Fibroblast of skin of right biceps (primary cell): Measurements from ENCODE around the gene NFE2L3.
"Not testable (repeated sequence)": the region's sequence is repeated elsewhere in the genome, so short reads cannot be mapped to it uniquely, and the experiment has no call there.

Source experiments
- DNase-seq: peaks from one replicate; pipeline ENCODE4 v3.0.0-alpha.2; 2013

The NFE2L3 gene

DNA sequence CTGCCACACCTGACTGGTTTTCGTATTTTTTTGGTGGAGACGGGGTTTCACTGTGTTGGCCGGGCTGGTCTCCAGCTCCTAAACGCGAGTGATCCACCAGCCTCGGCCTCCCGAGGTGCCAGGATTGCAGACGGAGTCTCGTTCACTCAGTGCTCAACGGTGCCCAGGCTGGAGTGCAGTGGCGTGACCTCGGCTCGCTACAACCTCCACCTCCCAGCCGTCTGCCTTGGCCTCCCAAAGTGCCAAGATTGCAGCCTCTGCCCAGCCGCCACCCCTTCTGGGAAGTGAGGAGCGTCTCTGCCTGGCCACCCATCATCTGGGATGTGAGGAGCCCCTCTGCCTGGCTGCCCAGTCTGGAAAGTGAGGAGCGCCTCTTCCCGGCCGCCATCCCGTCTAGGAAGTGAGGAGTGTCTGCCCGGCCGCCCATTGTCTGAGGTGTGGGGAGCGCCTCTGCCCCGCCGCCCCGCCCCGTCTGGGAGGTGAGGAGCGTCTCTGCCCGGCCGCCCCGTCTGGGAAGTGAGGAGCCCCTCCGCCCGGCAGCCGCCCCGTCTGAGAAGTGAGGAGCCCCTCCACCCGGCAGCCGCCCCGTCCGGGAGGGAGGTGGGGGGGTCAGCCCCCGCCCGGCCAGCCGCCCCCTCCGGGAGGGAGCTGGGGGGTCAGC is 4.2 kb upstream of the NFE2L3 start:
- DNase-seq: not testable (repeated sequence)

DNA sequence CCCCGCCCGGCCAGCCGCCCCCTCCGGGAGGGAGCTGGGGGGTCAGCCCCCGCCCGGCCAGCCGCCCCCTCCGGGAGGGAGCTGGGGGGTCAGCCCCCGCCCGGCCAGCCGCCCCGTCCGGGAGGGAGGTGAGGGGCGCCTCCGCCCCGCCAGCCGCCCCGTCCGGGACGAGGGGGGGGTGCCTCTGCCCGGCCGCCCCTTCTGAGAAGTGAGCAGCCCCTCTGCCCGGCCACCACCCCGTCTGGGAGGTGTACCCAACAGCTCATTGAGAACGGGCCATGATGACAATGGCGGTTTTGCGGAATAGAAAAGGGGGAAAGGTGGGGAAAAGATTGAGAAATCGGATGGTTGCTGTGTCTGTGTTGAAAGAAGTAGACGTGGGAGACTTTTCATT is 3.7 kb upstream of the NFE2L3 start:
- not testable (repeated sequence) for DNase-seq

DNA sequence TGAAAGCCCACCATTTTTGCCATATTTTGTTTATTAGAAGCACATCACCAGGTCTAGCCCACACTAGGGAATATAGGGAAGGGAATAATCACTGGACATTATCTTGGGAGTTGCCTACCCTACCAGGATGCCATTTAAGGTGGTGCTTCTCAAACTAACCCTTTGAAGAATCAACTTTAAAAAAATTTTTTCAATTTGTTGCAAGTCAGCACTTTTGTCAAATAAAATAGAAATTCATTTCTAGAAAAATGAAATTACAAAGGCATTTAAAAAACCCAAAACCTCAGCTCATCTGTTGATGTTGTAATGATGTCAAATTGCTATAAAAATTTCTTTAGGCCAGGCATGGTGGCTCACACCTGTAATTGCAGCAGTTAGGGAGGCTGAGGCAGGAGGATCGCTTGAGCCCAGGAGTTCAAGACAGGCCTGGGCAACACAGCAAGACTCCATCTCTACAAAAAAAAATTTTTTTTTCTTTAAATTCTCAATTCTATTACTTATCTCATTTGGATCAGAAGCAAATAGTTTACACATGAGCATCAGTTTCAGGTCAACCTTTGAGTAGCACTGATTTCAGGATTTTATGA is 2.5 kb upstream of the NFE2L3 start:
- no peak for DNase-seq

DNA sequence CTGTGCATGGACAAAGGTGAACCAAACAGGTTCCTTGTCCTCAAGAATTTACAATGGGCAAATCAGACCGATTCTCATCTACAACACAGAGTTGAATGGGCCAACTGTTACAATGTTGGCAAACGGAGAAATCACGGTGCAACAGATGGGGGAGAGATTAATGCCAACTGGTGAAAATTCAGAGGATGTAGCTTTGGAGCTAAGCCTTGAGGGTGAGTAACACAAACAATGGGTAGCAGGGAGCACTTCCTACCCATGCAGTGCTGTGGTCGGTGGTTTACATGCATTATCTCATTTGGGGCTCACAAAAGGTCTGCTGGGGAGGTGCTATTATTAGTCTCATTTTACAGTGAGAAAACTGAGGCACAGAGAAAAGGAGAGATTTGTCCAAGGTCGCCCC is 902 bp upstream of the NFE2L3 start:
- no peak for DNase-seq

DNA sequence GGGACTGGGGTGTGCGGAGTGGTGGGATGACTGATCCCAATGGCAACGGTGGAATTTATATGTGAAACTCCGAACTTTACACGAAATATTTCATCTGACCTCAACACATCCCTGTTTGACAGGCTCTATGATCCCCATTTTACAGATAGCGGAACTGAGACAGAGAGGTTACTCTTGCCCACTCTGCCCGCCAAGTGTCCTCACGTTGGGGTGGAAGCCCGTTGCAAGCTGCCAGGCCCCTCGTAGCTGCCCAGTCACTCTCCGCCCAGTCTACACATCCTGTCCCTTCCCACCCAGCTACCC is 397 bp upstream of the NFE2L3 start:
- DNase-seq: no peak

GRCh38 chr7:26152782-26153240 is 813 bp downstream of the NFE2L3 start:
- not testable (repeated sequence) for DNase-seq

DNA sequence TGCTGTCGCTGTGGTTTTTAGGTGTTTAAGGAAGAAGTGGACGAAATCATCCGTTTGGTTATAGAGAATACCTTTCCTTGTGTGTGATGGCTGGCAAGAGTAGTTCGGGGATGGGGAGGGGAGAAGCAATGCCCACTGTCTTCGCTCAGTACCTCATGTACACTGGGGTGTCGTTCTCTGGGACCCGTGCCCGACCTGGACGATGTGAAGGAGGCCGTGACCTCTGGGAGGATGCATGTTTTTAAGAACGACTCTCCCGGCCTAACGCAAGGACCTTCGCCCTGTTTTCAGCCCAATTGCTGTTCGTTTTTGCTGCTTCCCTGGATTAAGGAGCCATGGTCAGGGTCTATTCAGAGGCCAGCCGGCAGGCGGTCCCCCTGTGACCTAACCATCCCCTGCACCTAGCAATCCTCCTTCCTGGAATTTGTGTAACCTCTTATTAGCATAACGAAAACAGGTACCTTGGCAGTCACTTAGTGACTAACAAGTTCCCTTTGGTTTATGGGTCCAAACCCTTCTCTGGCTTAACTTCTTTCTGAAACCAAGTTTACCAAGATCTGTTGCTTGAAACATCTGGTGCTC is 1.3 kb downstream of the NFE2L3 start:
- no peak for DNase-seq

DNA sequence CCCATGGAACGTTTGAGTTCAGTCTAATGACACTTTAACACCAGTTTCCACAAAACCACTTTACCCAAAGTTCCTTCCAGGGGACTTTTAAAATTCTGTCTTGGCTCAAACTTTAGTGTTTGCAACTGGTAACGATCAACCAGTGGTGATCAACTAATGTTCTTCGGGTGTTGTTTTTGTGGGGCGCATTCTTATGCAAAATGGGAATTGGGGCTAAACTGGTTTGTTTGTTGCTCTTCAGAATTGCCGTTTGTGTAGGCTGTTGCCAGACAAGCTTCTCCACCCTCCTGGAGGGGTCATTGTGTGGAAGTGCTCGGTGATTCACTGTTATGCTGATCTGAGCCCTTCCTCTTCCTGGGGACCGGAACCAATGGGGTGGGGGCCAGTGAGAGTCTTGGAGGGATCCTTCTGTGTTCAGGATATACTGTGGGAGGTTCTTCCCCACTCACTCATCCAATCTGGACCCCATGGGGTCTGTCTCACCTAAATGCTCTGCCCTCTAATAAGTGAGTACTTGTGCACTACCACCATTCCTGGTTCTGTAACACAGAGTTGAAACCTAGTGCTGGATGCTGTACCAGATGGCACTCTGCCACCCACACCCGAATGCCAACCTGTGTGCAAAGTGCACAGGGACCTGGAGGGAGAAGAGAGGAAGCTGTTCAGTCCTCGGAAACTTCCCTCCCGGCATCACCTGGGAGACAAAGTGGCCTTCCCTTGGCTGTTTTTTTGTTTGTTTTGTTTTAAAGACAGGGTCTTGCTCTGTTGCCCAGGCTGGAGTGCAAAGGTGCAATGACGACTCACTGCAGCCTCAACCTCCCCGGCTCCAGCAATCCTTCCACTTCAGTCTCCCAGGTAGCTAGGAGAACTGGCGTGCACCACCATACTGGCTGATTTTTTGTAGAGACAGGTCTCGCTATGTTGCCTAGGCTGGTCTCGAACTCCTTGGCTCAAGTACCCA is 2.1 kb downstream of the NFE2L3 start:
- peak; percentile 29 for DNase-seq

DNA sequence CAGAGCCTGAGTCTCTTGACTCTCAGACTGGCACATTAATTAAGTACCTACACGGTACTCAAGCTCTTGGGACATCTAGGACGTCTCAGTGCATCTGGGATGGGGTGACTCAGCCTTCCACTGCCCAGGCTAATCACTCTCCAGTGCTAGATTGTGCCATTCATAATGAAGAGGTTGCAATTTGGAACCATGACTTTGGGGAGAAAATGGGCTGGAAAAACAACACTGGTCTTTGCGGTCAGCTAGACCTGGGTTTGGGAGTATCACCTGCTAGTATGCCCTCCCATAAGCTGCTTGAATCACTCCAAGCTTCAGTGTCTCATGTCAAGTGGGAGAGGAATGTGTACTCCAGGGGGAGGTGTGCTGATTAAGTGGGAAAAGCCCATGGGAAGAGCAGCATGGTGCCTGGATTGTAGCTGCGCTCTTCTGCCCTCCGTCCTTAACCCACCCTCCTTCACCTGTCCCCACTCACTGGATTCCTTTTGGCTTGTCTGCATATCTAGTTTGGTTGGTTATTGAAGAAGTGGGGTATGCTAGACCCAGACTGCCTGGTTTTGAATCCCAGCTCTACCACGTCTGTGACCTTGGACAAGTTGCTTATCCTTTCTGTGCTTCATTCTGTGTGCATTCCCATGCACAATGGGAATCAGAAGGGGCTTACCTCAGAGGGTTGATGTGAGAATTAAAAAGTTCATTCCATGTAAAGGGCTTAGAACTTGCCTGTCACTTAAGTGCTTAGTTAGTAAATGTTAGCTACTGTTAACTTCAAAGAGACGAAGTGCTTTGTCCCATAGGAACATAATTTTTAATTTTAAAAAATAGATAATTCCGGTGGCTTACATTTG is 3.8 kb downstream of the NFE2L3 start:
- DNase-seq: peak; percentile 41

- peak; percentile 92 for DNase-seq
These were observed 4.7 kb downstream of the NFE2L3 start for GRCh38 chr7:26156451-26157420.

DNA sequence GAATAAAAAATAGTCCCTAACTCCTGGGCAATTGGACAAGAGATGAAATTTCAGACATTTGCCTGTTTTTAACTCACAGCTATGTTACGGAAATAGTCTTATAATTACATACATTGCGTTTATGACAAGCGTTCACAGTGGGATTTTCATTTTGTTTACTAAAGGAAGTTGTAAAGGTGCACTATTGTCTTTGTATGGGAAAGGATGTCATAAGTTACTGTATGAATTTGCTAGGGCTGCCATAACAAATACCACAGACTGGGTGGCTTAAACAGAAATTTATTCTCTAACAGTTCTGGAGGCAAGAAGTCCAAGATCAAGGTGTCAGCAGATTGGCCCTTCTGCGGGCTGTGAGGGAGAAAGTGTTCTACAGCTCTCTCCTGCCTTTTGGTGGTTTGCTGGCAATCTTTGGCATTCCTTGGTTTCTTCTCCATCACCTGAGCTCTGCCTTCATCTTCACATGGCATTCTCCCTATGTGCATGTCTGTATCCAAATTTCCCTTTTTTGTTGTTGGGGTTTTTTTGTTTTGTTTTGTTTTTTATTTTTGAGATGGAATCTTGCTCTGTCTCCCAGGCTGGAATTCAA is 5.6 kb downstream of the NFE2L3 start:
- DNase-seq: no peak

DNA sequence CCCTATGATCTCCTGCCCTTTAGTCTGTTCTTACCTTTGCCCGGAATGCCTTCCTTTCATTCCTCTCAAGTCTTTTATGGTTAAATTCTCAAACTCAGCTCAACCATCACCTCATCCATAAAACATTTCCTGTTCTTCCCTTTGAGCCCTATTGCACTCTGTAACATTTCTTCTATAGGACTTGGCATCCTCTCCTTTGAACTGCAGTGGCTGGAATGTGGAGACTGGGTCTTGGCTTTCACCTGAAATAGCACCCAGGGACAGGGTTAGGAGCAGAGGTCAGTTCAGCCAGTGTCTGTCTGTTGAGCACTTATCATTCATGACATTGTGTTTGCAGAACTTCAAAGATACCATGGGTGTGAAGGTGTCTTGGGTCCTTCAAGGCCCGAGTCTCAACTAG is 7.2 kb downstream of the NFE2L3 start:
- peak; percentile 43 for DNase-seq

- DNase-seq: no peak
These were observed 8.9 kb downstream of the NFE2L3 start for GRCh38 chr7:26160896-26161295.

- no peak for DNase-seq
These were observed 10.4 kb downstream of the NFE2L3 start for GRCh38 chr7:26162431-26162830.

- DNase-seq: not testable (repeated sequence)
These were observed 11.8 kb downstream of the NFE2L3 start for GRCh38 chr7:26163804-26164203.

- DNase-seq: no peak
These were observed 14.1 kb downstream of the NFE2L3 start for GRCh38 chr7:26165950-26166683.

- no peak for DNase-seq
These were observed 14.8 kb downstream of the NFE2L3 start for GRCh38 chr7:26166684-26167266.

DNA sequence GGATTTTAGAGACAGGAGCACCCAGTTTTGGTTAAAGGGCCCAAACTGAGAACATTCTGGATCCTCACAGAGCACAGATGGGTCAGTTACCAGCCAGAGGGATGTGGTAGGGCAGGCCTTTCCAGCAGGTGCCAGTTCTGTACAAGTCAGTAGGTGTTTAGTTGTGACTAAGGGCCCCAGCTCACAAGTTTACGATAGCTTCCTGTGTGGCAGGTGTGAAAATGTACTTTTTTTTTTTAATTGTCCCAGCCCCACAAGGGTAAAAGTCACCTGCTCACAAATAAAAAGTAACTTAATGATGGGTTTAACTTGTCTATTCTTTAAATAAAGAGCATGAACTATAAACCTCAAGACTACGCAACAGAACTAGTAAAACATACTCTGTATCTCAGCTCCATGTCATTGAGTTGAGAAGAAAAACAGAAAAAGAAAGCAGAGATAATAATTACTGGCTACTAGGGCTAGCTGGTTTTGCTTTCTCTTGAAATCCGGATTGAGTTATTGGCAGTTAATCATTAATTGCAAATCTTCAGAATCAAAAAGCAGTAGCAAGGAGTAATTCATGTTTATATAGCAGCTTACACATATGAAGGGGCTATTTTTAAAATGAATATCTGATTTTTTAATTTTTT is 15.4 kb downstream of the NFE2L3 start:
- DNase-seq: no peak

GRCh38 chr7:26168458-26169023 is 16.5 kb downstream of the NFE2L3 start:
- no peak for DNase-seq
